GM18505 (cell line): ENCODE results near the gene GNG12.

Experiments
- ATAC-seq: cut with Tn5 transposase; IDR thresholded peaks from one replicate; pipeline ENCODE4 v1.9.1; 2021; ENCODE audit not compliant: unreplicated experiment
- POLR2A ChIP-seq: IDR thresholded peaks from 4 replicates; pipeline ENCODE4 v1.6.1; 2011; ENCODE audit warnings: borderline replicate concordance; ENCODE audit not compliant: insufficient read depth, insufficient read length; ENCODE audit errors: extremely low read depth

The GNG12 gene

GRCh38 chr1:67771749-67772148 lies 61.5 kb downstream of the GNG12 start:
- ATAC-seq, result no peak
- no peak for TF ChIP-seq POLR2A

DNA sequence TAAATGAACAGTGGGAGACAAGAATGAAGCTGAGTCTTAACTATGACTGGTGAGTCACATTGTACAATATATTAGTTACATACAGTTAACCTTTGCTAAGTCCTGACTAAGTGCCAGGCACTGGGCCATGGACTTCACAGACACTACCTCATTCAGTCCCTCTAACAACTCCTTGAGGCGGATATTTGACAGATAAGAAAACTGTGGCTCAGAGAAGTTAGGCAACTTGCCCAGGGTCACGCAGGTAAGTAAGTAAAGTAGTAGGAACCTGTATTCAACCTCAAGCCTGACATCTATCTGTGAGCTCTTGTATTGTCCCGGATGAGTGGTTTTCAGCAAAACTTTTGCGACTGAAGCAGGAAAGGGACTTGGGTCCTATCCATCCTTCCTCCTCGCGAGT lies 62.1 kb downstream of the GNG12 start:
- no peak for ATAC-seq
- TF ChIP-seq POLR2A, result no peak

GRCh38 chr1:67769633-67770256 lies 63.5 kb downstream of the GNG12 start:
- no peak for ATAC-seq
- no peak for TF ChIP-seq POLR2A

GRCh38 chr1:67768480-67768879 lies 64.8 kb downstream of the GNG12 start:
- ATAC-seq, result no peak
- TF ChIP-seq POLR2A, result no peak

- no peak for ATAC-seq
- TF ChIP-seq POLR2A, result no peak
Observed at GRCh38 chr1:67767103-67767782, 66.0 kb downstream of the GNG12 start.

GRCh38 chr1:67766141-67766978 lies 66.9 kb downstream of the GNG12 start:
- ATAC-seq, result peak; percentile 51
- TF ChIP-seq POLR2A, result no peak

DNA sequence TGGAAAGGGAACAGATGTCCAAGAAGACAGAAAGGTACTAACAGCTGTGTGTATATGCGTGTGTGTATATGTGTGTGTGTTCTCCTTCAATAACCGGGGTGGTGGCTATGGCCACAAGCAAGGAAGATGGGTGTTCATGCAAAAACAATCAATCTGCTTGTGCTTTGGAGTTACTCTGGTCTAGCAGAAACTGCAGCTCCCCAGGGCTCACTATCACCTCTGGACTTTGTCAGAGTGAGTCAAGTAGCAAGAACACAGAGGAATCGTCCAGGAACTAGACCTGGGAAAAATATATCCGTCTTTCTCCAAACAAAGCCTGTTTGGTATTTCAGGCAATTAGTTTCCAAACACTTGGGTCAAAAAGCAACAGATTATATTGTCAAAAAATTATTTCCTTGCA lies 68.6 kb downstream of the GNG12 start:
- no peak for ATAC-seq
- no peak for TF ChIP-seq POLR2A

DNA sequence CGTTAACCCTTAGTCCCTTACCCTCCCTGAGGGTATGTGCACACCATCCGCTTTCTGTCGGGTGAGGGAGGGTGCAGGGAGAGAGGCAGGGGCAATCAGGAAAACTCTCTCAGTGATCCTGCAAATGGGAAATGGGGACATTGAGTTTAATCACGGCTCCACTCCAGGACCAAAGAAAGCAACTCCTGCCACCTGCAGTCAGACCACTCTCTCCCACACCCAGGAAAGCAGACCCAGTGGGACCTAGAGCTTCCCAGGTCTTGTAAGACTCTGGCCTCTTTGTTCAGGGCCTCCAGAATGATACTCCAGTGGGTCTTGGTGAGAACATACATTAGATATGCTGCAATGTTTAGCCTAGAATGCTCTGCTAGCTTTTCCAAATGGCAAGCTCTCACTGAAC lies 71.5 kb downstream of the GNG12 start:
- TF ChIP-seq POLR2A, result no peak
- ATAC-seq, result no peak

DNA sequence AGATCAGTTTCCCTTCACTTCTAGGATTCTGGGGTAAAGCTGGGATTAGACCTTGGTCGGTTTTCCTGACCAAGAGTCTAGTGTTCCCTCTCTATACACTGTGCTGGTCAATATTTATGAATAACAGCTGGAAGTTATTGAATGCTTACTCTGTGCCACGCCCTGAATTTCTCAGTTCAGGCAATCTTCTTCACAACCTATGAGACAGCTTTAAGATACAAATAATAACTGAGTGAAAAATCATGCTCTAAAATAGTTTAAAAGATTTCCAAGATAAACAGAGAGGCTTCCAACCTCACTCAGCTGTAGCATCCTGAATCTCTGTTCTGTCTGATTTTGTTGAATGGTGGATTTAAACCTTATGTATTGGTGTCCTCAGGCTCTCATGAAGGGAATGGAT lies 72.2 kb downstream of the GNG12 start:
- no peak for ATAC-seq
- no peak for TF ChIP-seq POLR2A

DNA sequence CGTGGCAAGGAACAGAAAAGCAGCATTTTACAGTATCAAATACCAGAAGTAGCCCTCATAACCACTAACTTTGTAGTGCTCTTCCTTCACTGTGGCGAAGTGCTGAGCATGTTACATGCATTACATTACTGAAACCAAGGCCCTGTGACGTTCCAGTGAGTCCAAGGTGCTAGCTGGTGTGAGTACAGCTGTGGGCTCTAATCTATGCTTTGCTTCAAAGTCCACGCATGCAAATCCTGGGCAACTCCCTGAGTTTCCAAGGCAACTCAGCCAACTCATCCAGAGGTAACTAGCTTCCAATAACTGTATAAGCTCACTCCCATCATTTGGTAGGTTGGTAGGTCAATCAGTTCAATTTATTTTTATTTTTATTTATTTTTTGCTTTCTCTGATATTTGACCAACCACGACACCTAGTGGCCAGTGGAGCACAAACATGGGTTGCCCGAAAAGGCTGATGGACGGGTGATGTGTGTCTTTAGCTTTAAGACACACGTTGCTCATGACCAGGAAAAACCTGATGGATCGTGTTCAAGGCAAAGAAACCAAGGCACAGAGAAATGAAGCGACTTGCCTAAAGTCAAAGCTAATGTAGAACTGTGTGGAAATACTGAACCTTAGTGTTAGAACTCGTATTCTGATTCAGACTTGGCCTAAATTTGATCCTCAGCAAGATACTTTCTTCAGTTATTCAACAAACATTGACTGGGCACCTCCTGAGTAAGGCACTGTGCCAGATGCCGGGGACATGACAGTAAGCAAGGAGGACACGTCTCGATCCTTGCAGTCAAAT lies 73.0 kb downstream of the GNG12 start:
- ATAC-seq, result peak; percentile 99
- TF ChIP-seq POLR2A, result peak; percentile 25

- no peak for TF ChIP-seq POLR2A
- ATAC-seq, result peak; percentile 27
Observed at GRCh38 chr1:67759692-67760029, 73.6 kb downstream of the GNG12 start.

DNA sequence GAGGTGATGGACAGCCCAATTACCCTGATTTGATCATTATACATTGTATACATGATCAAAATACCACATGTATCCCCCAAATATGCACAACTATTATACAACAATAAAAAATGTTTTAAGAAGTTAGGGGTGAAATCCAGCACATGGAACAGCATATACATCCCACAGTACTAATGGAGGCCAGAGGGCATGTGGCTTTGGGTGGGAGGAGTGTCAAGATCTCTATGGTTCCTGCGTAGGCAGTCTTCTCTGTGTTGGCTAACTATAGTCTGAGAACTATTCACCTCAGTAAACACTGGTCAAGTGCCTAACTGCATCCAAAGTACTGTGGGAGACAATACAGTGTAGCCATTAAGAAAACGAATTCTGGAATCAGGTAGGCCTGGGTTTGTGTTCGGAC lies 74.2 kb downstream of the GNG12 start:
- no peak for ATAC-seq

GRCh38 chr1:67755619-67756018 lies 77.6 kb downstream of the GNG12 start:
- TF ChIP-seq POLR2A, result no peak
- ATAC-seq, result no peak

More for the DNA sequence above, 74.2 kb downstream of the GNG12 start:
- no peak for TF ChIP-seq POLR2A
